Panc1 (cell line): ENCODE results near the gene FLT1. TPM values are rescaled to one million over a fixed set of nuclear protein-coding genes. Genes with fewer than 3 reads are reported as not detected.

Experiments
- ATAC-seq: fragments of 200-7000 bp; cut with Tn5 transposase; 2 replicates; pipeline ENCODE4 v1.9.1; 2020; ENCODE audit warnings: mild to moderate bottlenecking, moderate library complexity
- BruUV-seq: library from RNA; stranded (reverse); fragments of 400-500 nt; replicated peaks from 2 replicates; lab custom pipeline; 2021; lab: Mats Ljungman, UMichigan
- CTCF ChIA-PET: fragments of 300-600 bp; sonication (Branson Sonifier 250); formaldehyde crosslinking; loops from one replicate; lab custom pipeline; 2022; ENCODE audit warnings: antibody characterized with exemption; lab: Charles Lee
- POLR2A ChIA-PET: fragments of 300-600 bp; sonication (Branson Sonifier 250); formaldehyde crosslinking; loops from one replicate; lab custom pipeline; 2022; ENCODE audit warnings: antibody characterized with exemption; lab: Charles Lee
- DNase-seq: peaks from one replicate; pipeline ENCODE4 v3.0.0-alpha.2; 2010; ENCODE audit warnings: low read depth, low spot score
- H3K27ac ChIP-seq: 2 replicates; pipeline ENCODE4 v1.5.1; 2011; ENCODE audit warnings: mild to moderate bottlenecking, low read length, inconsistent platforms
- H3K27me3 ChIP-seq: fragments of 200-500 bp; sonication (Bioruptor generic); 2 replicates; pipeline ENCODE4 v1.6.0; 2014; ENCODE audit warnings: low read length, inconsistent platforms; ENCODE audit not compliant: control insufficient read depth, insufficient read depth
- H3K36me3 ChIP-seq: fragments of 200-500 bp; sonication (Bioruptor generic); 2 replicates; pipeline ENCODE4 v1.5.1; 2014; ENCODE audit warnings: inconsistent platforms, mild to moderate bottlenecking, low read length, moderate library complexity; ENCODE audit not compliant: control insufficient read depth, insufficient read depth
- H3K4me1 ChIP-seq: 2 replicates; pipeline ENCODE4 v1.5.1; 2011; ENCODE audit warnings: inconsistent platforms, mild to moderate bottlenecking, low read length, moderate library complexity; ENCODE audit not compliant: control insufficient read depth, insufficient read depth
- H3K4me3 ChIP-seq, 2 experiments: 2 replicates each; pipeline ENCODE4 v1.5.1; 2011 to 2012; ENCODE audit warnings: low read depth in 2 of 2, low read length in 2 of 2, mild to moderate bottlenecking in 2 of 2, inconsistent platforms in 1 of 2, moderate library complexity in 1 of 2
- H3K9me3 ChIP-seq: fragments of 200-500 bp; sonication (Bioruptor generic); 2 replicates; pipeline ENCODE4 v1.5.1; 2014; ENCODE audit warnings: low read depth, mild to moderate bottlenecking, inconsistent platforms, low read length, moderate library complexity; ENCODE audit not compliant: control insufficient read depth, insufficient read depth
- CTCF ChIP-seq: fragments of 450-650 bp; IDR thresholded peaks from 2 replicates; pipeline ENCODE4 v1.5.1; 2017; ENCODE audit warnings: mild to moderate bottlenecking
- POLR2AphosphoS5 ChIP-seq: IDR thresholded peaks from 2 replicates; pipeline ENCODE4 v1.6.1; 2012; ENCODE audit warnings: mild to moderate bottlenecking, low read depth, low read length, moderate library complexity
- REST ChIP-seq, 2 experiments: IDR thresholded peaks; 2 replicates each; pipeline ENCODE4 v1.6.1; 2011 to 2012; ENCODE audit warnings: low read depth in 2 of 2, control low read depth in 1 of 2, low read length in 1 of 2, mild to moderate bottlenecking in 1 of 2, moderate library complexity in 1 of 2; ENCODE audit not compliant: insufficient read depth in 1 of 2
- SIN3A ChIP-seq: IDR thresholded peaks from 2 replicates; pipeline ENCODE4 v1.6.1; 2012; ENCODE audit warnings: low read depth, mild to moderate bottlenecking, low read length, moderate library complexity, borderline replicate concordance; ENCODE audit not compliant: insufficient read depth
- TCF7L2 ChIP-seq: IDR thresholded peaks from 2 replicates; pipeline ENCODE4 v1.6.1; 2011; ENCODE audit warnings: mild to moderate bottlenecking, low read depth, low read length, inconsistent platforms
- in situ Hi-C: cut with HindIII; loops from 2 replicates; pipeline ENCODE4 v1.10.0; 2016; ENCODE audit warnings: low sequenced_read_pairs, low pct_unique_long_range_greater_than_20kb
- intact Hi-C: fragments of 100-400 bp; cut with micrococcal nuclease; formaldehyde crosslinking; loops from one replicate; pipeline ENCODE4 v1.10.0; 2022; ENCODE audit not compliant: unreplicated experiment
- total RNA-seq: library from RNA; stranded (reverse); gene quantifications from one replicate; pipeline ENCODE4 v1.2.1, GENCODE V29; 2021; ENCODE audit not compliant: unreplicated experiment

Gene FLT1
- total RNA-seq, 1 experiment from 2014 or later: 0.15 TPM

GRCh38 chr13:28301839-28302238 lies 193.1 kb downstream of the FLT1 start:
- no peak for DNase-seq
- CTCF ChIA-PET: no interaction called here
- in situ Hi-C loops (no loop called here), intact Hi-C loops (no loop called here)
- H3K27me3 ChIP-seq: no peaks in the 10 kb centered on the region
- H3K4me1 ChIP-seq: no peaks in the 10 kb centered on the region
- POLR2A ChIA-PET: no interaction called here
- H3K9me3 ChIP-seq: no peaks in the 10 kb centered on the region
- no peak for ATAC-seq
- no peaks in the 10 kb centered on the region for H3K36me3 ChIP-seq
- no peak overlapping the region for H3K4me3 ChIP-seq
- no TSS peak for BruUV-seq
- no peak for TF ChIP-seq POLR2AphosphoS5
- TF ChIP-seq CTCF: no peak
- no peak for TF ChIP-seq TCF7L2
- TF ChIP-seq REST (IDR thresholded peaks at IDR 0.05; ENCODE audit: insufficient read depth in 1 of 2, low read depth in 2 of 2, low read length in 1 of 2): no peak
- TF ChIP-seq SIN3A: no peak
- H3K27ac ChIP-seq: no peak overlapping the region

GRCh38 chr13:28299916-28300315 lies 195.0 kb downstream of the FLT1 start:
- no peak overlapping the region for H3K27ac ChIP-seq
- in situ Hi-C loops: no loop called here
- no TSS peak for BruUV-seq
- ChIA-PET POLR2A (no interaction called here), CTCF (no interaction called here)
- DNase-seq: no peak
- no peak for TF ChIP-seq REST (IDR thresholded peaks at IDR 0.05; ENCODE audit: insufficient read depth in 1 of 2, low read depth in 2 of 2, low read length in 1 of 2)
- no peak for ATAC-seq
- intact Hi-C loops: no loop called here
- no peaks in the 10 kb centered on the region for H3K27me3 ChIP-seq
- H3K4me1 ChIP-seq: no peaks in the 10 kb centered on the region
- no peaks in the 10 kb centered on the region for H3K36me3 ChIP-seq
- no peak overlapping the region for H3K4me3 ChIP-seq
- H3K9me3 ChIP-seq: no peaks in the 10 kb centered on the region
